Right lobe of liver (tissue), 6 donors: Measurements from ENCODE around the gene GREM1. TPM values are rescaled to one million over a fixed set of nuclear protein-coding genes. Genes with fewer than 3 reads are reported as not detected.

Experiments used
- ATAC-seq, 4 donors: fragments of 200-7000 bp; cut with Tn5 transposase; one replicate each; pipeline ENCODE4 v1.9.1; 2020; ENCODE audit warnings: mild to moderate bottlenecking in 4 of 4, moderate library complexity in 4 of 4
- DNase-seq, 3 donors: peaks; one replicate each; pipeline ENCODE4 v3.0.0-alpha.2; 2020
- H3K27ac ChIP-seq, 3 donors: fragments of 200-600 bp; one replicate each; pipeline ENCODE4 v1.8.0; 2022
- H3K27me3 ChIP-seq, 2 donors: fragments of 200-600 bp; one replicate each; pipeline ENCODE4 v1.8.0; 2022
- H3K36me3 ChIP-seq, 4 donors: fragments of 200-600 bp; sonication (generic) in 1 of 4; one replicate each; pipeline versions ENCODE4 v1.5.1 to v1.8.0; 2017 to 2022; ENCODE audit warnings: control low read depth in 1 of 4
- H3K4me1 ChIP-seq, 4 donors: fragments of 200-600 bp; sonication (generic) in 1 of 4; one replicate each; pipeline versions ENCODE4 v1.5.1 to v1.8.0; 2017 to 2022; ENCODE audit warnings: control low read depth in 1 of 4
- H3K4me3 ChIP-seq, 3 donors: fragments of 200-600 bp; one replicate each; pipeline ENCODE4 v1.8.0; 2022
- H3K9me3 ChIP-seq, 4 donors: fragments of 200-600 bp; sonication (generic) in 1 of 4; one replicate each; pipeline versions ENCODE4 v1.5.1 to v1.8.0; 2017 to 2022; ENCODE audit warnings: control low read depth in 1 of 4
- CTCF ChIP-seq, 4 donors: fragments of 200-600 bp in 3 of 4; fragments of 450-650 bp in 1 of 4; IDR thresholded peaks; one replicate each; pipeline versions ENCODE4 v1.5.1 to v1.8.0; 2016 to 2022; ENCODE audit warnings: antibody characterized with exemption in 4 of 4, mild to moderate bottlenecking in 2 of 4
- POLR2A ChIP-seq: fragments of 450-650 bp; IDR thresholded peaks from one replicate; pipeline ENCODE4 v1.6.1; 2017; ENCODE audit warnings: antibody characterized with exemption, mild to moderate bottlenecking
- WGBS: methylation state at CpG from one replicate; pipeline ENCODE4 v1.1.6; 2018; ENCODE audit warnings: low coverage, low lambda C conversion rate; ENCODE audit not compliant: insufficient coverage; ENCODE audit errors: missing lambda C conversion rate; 5-methylcytosine and 5-hydroxymethylcytosine counted together
- intact Hi-C, 2 donors: fragments of 100-400 bp; cut with DNase I; formaldehyde crosslinking; loops; one replicate each; pipeline versions ENCODE4 v1.11.2 to v1.14.1; 2022
- total RNA-seq, 6 experiments: library from RNA; depleted of rRNA in 2 of 6; stranded (reverse); fragments of >200 nt in 2 of 6; fragmentation: NEBNext Ultra II Directional in 3 of 6; extraction: Animal tissue kit (Norgen Biotek cat#: 25700) in 3 of 6; gene quantifications; one replicate each; pipeline versions ENCODE4 v1.1.0 to v1.2.4, GENCODE V29; 2016 to 2023
- donor health status: DM: no; HTN: yes; CAD: no.
- donor health status: DM: no; HTN: no; CAD: no.
- donor health status: DM: no; HTN: no; CAD: no.
- donor health status: DM: no; HTN: yes; CAD: no.
- donor health status: DM: no; HTN: yes; CAD: no.

Gene GREM1
- total RNA-seq, 6 experiments from 2014 or later, result 0.16 to 2.4 (median 0.37) TPM; not detected in 1

GRCh38 chr15:32750979-32751378 lies 33.2 kb downstream of the GREM1 start:
- 72% methylated on average over 2 of the region's 3 CpGs for whole genome bisulfite sequencing
- no peaks in the 10 kb centered on the region for H3K4me1 ChIP-seq
- no peak overlapping the region for H3K27ac ChIP-seq
- ATAC-seq, result no peak
- no peak for TF ChIP-seq CTCF (IDR thresholded peaks at IDR 0.05)
- no peak for TF ChIP-seq POLR2A
- no peaks in the 10 kb centered on the region for H3K27me3 ChIP-seq
- intact Hi-C loops, result no loop called here
- H3K4me3 ChIP-seq, result no peak overlapping the region
- H3K36me3 ChIP-seq, result no peaks in the 10 kb centered on the region
- DNase-seq, result no peak
- no peaks in the 10 kb centered on the region for H3K9me3 ChIP-seq

- DNase-seq (no peak), ATAC-seq (no peak)
- Histone ChIP-seq H3K4me3 (no peak overlapping the region), H3K9me3 (no peaks in the 10 kb centered on the region), H3K36me3 (no peaks in the 10 kb centered on the region), H3K4me1 (no peaks in the 10 kb centered on the region), H3K27ac (no peak overlapping the region), H3K27me3 (no peaks in the 10 kb centered on the region)
- intact Hi-C loops, result no loop called here
- TF ChIP-seq CTCF (IDR thresholded peaks at IDR 0.05), result no peak
- no peak for TF ChIP-seq POLR2A
- WGBS, result 58% methylated on average over 2 of the region's 2 CpGs
Measured at GRCh38 chr15:32757426-32757825, 39.6 kb downstream of the GREM1 start.

- Histone ChIP-seq H3K36me3 (no peaks in the 10 kb centered on the region), H3K4me1 (no peaks in the 10 kb centered on the region), H3K9me3 (no peaks in the 10 kb centered on the region), H3K27me3 (no peaks in the 10 kb centered on the region), H3K4me3 (no peak overlapping the region), H3K27ac (no peak overlapping the region)
- WGBS, result no CpG with 5 or more reads among the region's 1 CpG
- TF ChIP-seq CTCF (IDR thresholded peaks at IDR 0.05) (no peak), POLR2A (no peak)
- ATAC-seq (no peak), DNase-seq (no peak)
- intact Hi-C loops, result no loop called here
Measured at GRCh38 chr15:32763295-32763694, 45.5 kb downstream of the GREM1 start.

GRCh38 chr15:32765236-32765635 lies 47.4 kb downstream of the GREM1 start:
- ATAC-seq, result no peak
- Histone ChIP-seq H3K9me3 (no peaks in the 10 kb centered on the region), H3K27ac (no peak overlapping the region), H3K36me3 (no peaks in the 10 kb centered on the region), H3K4me3 (no peak overlapping the region), H3K4me1 (no peaks in the 10 kb centered on the region), H3K27me3 (no peaks in the 10 kb centered on the region)
- intact Hi-C loops, result no loop called here
- no peak for DNase-seq
- 56% methylated on average over 4 of the region's 4 CpGs for WGBS
- no peak for TF ChIP-seq CTCF (IDR thresholded peaks at IDR 0.05)
- no peak for TF ChIP-seq POLR2A

GRCh38 chr15:32766101-32766500 lies 48.3 kb downstream of the GREM1 start:
- Histone ChIP-seq H3K4me3 (no peak overlapping the region), H3K27ac (no peak overlapping the region), H3K9me3 (no peaks in the 10 kb centered on the region), H3K4me1 (no peaks in the 10 kb centered on the region), H3K27me3 (no peaks in the 10 kb centered on the region), H3K36me3 (no peaks in the 10 kb centered on the region)
- WGBS, result 57% methylated on average over 3 of the region's 3 CpGs
- ATAC-seq (no peak), DNase-seq (no peak)
- intact Hi-C loops, result no loop called here
- TF ChIP-seq POLR2A, result no peak
- TF ChIP-seq CTCF (IDR thresholded peaks at IDR 0.05), result no peak
